Activated naive CD4-positive, alpha-beta T cell treated with anti-CD3 and anti-CD28 coated beads, Interleukin-2, amount 10 ng/mL, durations not matched to agents 7 days and 5 days (primary cell): ENCODE results near the gene MYOF.

Experiments
- CTCF ChIA-PET: fragments of 350-600 bp; sonication (Branson Sonifier 250); formaldehyde crosslinking; loops from one replicate; lab custom pipeline; 2021; ENCODE audit warnings: antibody characterized with exemption; lab: Charles Lee
- DNase-seq: peaks from one replicate; pipeline ENCODE4 v3.0.0-alpha.2; 2020
- H3K27ac Mint-ChIP-seq: one replicate; pipeline ENCODE4 v1.8.0; 2021; ENCODE audit warnings: mild to moderate bottlenecking, moderate library complexity, mixed read lengths
- H3K27me3 Mint-ChIP-seq: one replicate; pipeline ENCODE4 v1.8.0; 2021; ENCODE audit warnings: mild to moderate bottlenecking, mixed read lengths
- H3K36me3 Mint-ChIP-seq: one replicate; pipeline ENCODE4 v1.8.0; 2021; ENCODE audit warnings: mixed read lengths
- H3K4me1 Mint-ChIP-seq: one replicate; pipeline ENCODE4 v1.8.0; 2021; ENCODE audit warnings: mixed read lengths
- H3K4me3 Mint-ChIP-seq: one replicate; pipeline ENCODE4 v1.8.0; 2021; ENCODE audit warnings: mild to moderate bottlenecking, moderate library complexity, mixed read lengths
- H3K9me3 Mint-ChIP-seq: one replicate; pipeline ENCODE4 v1.8.0; 2021; ENCODE audit warnings: mixed read lengths

MYOF gene

GRCh38 chr10:93352638-93353383 lies 129.3 kb downstream of the MYOF start:
- CTCF ChIA-PET, result interaction anchor here (0.6 to 5.6 kb wide), 20 partner anchors 15 to 468 kb away, joined by 3 to 33 read pairs (median 4); partner anchors contain the start of gene MYOF
- DNase-seq, result no peak
- no peaks in the 10 kb centered on the region for H3K36me3 Mint-ChIP-seq

GRCh38 chr10:93346694-93347093 lies 135.4 kb downstream of the MYOF start:
- CTCF ChIA-PET, result interaction anchor here (1.6 kb wide), 1 partner anchor 267 kb away, joined by 6 read pairs; no protein-coding TSS in a partner anchor
- H3K4me1 Mint-ChIP-seq, result peaks cover 4% of the 10 kb centered on the region
- no peaks in the 10 kb centered on the region for H3K27me3 Mint-ChIP-seq
- DNase-seq, result no peak
- no peak overlapping the region for H3K27ac Mint-ChIP-seq
- no peaks in the 10 kb centered on the region for H3K36me3 Mint-ChIP-seq
- no peaks in the 10 kb centered on the region for H3K9me3 Mint-ChIP-seq
- no peak overlapping the region for H3K4me3 Mint-ChIP-seq

More at GRCh38 chr10:93352638-93353383, 129.3 kb downstream of the MYOF start:
- H3K27me3 Mint-ChIP-seq, result peaks cover 3% of the 10 kb centered on the region
- no peak overlapping the region for H3K4me3 Mint-ChIP-seq
- no peak overlapping the region for H3K27ac Mint-ChIP-seq
- H3K9me3 Mint-ChIP-seq, result no peaks in the 10 kb centered on the region
- peaks cover 2% of the 10 kb centered on the region for H3K4me1 Mint-ChIP-seq

GRCh38 chr10:93346108-93346507 lies 136.0 kb downstream of the MYOF start:
- H3K9me3 Mint-ChIP-seq, result no peaks in the 10 kb centered on the region
- H3K27me3 Mint-ChIP-seq, result no peaks in the 10 kb centered on the region
- H3K27ac Mint-ChIP-seq, result no peak overlapping the region
- DNase-seq, result no peak
- peaks cover 4% of the 10 kb centered on the region for H3K4me1 Mint-ChIP-seq
- H3K36me3 Mint-ChIP-seq, result no peaks in the 10 kb centered on the region
- CTCF ChIA-PET, result interaction anchor here (1.6 kb wide), 1 partner anchor 267 kb away, joined by 6 read pairs; no protein-coding TSS in a partner anchor
- no peak overlapping the region for H3K4me3 Mint-ChIP-seq

GRCh38 chr10:93344691-93345090 lies 137.4 kb downstream of the MYOF start:
- Mint-ChIP-seq H3K4me3 (no peak overlapping the region), H3K27me3 (no peaks in the 10 kb centered on the region), H3K4me1 (peaks cover 4% of the 10 kb centered on the region), H3K9me3 (no peaks in the 10 kb centered on the region), H3K36me3 (no peaks in the 10 kb centered on the region), H3K27ac (no peak overlapping the region)
- no peak for DNase-seq
- CTCF ChIA-PET, result interaction anchor here (0.6 to 1.3 kb wide), 2 partner anchors 12 to 167 kb away, joined by 3 read pairs; no protein-coding TSS in a partner anchor

GRCh38 chr10:93342921-93343320 lies 139.2 kb downstream of the MYOF start:
- Mint-ChIP-seq H3K27me3 (no peaks in the 10 kb centered on the region), H3K36me3 (no peaks in the 10 kb centered on the region), H3K4me3 (no peak overlapping the region), H3K27ac (no peak overlapping the region), H3K4me1 (peaks cover 4% of the 10 kb centered on the region), H3K9me3 (no peaks in the 10 kb centered on the region)
- no peak for DNase-seq
- CTCF ChIA-PET, result no interaction called here

GRCh38 chr10:93342366-93342765 lies 139.8 kb downstream of the MYOF start:
- H3K4me1 Mint-ChIP-seq, result peaks cover 4% of the 10 kb centered on the region
- H3K27me3 Mint-ChIP-seq, result no peaks in the 10 kb centered on the region
- DNase-seq, result no peak
- H3K4me3 Mint-ChIP-seq, result no peak overlapping the region
- H3K36me3 Mint-ChIP-seq, result no peaks in the 10 kb centered on the region
- H3K27ac Mint-ChIP-seq, result no peak overlapping the region
- CTCF ChIA-PET, result no interaction called here
- no peaks in the 10 kb centered on the region for H3K9me3 Mint-ChIP-seq

- no peaks in the 10 kb centered on the region for H3K9me3 Mint-ChIP-seq
- H3K27ac Mint-ChIP-seq, result no peak overlapping the region
- H3K36me3 Mint-ChIP-seq, result no peaks in the 10 kb centered on the region
- CTCF ChIA-PET, result interaction anchor here (1.0 to 1.8 kb wide), 2 partner anchors 11 to 15 kb away, joined by 3 to 6 read pairs; no protein-coding TSS in a partner anchor
- no peaks in the 10 kb centered on the region for H3K27me3 Mint-ChIP-seq
- DNase-seq, result no peak
- no peak overlapping the region for H3K4me3 Mint-ChIP-seq
- H3K4me1 Mint-ChIP-seq, result no peaks in the 10 kb centered on the region
These were observed 144.8 kb downstream of the MYOF start for GRCh38 chr10:93337309-93337721.

GRCh38 chr10:93336678-93337077 lies 145.5 kb downstream of the MYOF start:
- CTCF ChIA-PET, result interaction anchor here (1.0 kb wide), 1 partner anchor 10 kb away, joined by 3 read pairs; no protein-coding TSS in a partner anchor
- DNase-seq, result no peak
- Mint-ChIP-seq H3K9me3 (no peaks in the 10 kb centered on the region), H3K27ac (no peak overlapping the region), H3K4me3 (no peak overlapping the region), H3K36me3 (no peaks in the 10 kb centered on the region), H3K4me1 (no peaks in the 10 kb centered on the region), H3K27me3 (no peaks in the 10 kb centered on the region)

GRCh38 chr10:93336110-93336509 lies 146.0 kb downstream of the MYOF start:
- H3K4me1 Mint-ChIP-seq, result no peaks in the 10 kb centered on the region

GRCh38 chr10:93334901-93335327 lies 147.2 kb downstream of the MYOF start:
- CTCF ChIA-PET, result no interaction called here
- no peaks in the 10 kb centered on the region for H3K9me3 Mint-ChIP-seq
- H3K4me3 Mint-ChIP-seq, result no peak overlapping the region
- H3K27me3 Mint-ChIP-seq, result no peaks in the 10 kb centered on the region
- H3K27ac Mint-ChIP-seq, result no peak overlapping the region
- H3K36me3 Mint-ChIP-seq, result no peaks in the 10 kb centered on the region
- DNase-seq, result no peak
- no peaks in the 10 kb centered on the region for H3K4me1 Mint-ChIP-seq

More at GRCh38 chr10:93336110-93336509, 146.0 kb downstream of the MYOF start:
- DNase-seq, result no peak
- Mint-ChIP-seq H3K36me3 (no peaks in the 10 kb centered on the region), H3K27me3 (no peaks in the 10 kb centered on the region), H3K27ac (no peak overlapping the region), H3K9me3 (no peaks in the 10 kb centered on the region), H3K4me3 (no peak overlapping the region)
- CTCF ChIA-PET, result no interaction called here

GRCh38 chr10:93334181-93334580 lies 148.0 kb downstream of the MYOF start:
- H3K9me3 Mint-ChIP-seq, result no peaks in the 10 kb centered on the region
- no peak for DNase-seq
- CTCF ChIA-PET, result interaction anchor here (1.4 kb wide), 1 partner anchor 177 kb away, joined by 3 read pairs; no protein-coding TSS in a partner anchor
- H3K4me3 Mint-ChIP-seq, result no peak overlapping the region
- H3K27me3 Mint-ChIP-seq, result no peaks in the 10 kb centered on the region
- H3K4me1 Mint-ChIP-seq, result no peaks in the 10 kb centered on the region
- no peaks in the 10 kb centered on the region for H3K36me3 Mint-ChIP-seq
- H3K27ac Mint-ChIP-seq, result no peak overlapping the region

- Mint-ChIP-seq H3K9me3 (no peaks in the 10 kb centered on the region), H3K27me3 (no peaks in the 10 kb centered on the region), H3K4me3 (no peak overlapping the region), H3K36me3 (no peaks in the 10 kb centered on the region), H3K27ac (no peak overlapping the region), H3K4me1 (no peaks in the 10 kb centered on the region)
- no peak for DNase-seq
- CTCF ChIA-PET, result interaction anchor here (1.4 kb wide), 1 partner anchor 178 kb away, joined by 3 read pairs; no protein-coding TSS in a partner anchor
These were observed 148.7 kb downstream of the MYOF start for GRCh38 chr10:93333278-93333978.

- DNase-seq, result no peak
- H3K36me3 Mint-ChIP-seq, result no peaks in the 10 kb centered on the region
- H3K4me3 Mint-ChIP-seq, result no peak overlapping the region
- no peaks in the 10 kb centered on the region for H3K9me3 Mint-ChIP-seq
- CTCF ChIA-PET, result no interaction called here
- H3K27me3 Mint-ChIP-seq, result no peaks in the 10 kb centered on the region
- no peak overlapping the region for H3K27ac Mint-ChIP-seq
- H3K4me1 Mint-ChIP-seq, result no peaks in the 10 kb centered on the region
These were observed 151.3 kb downstream of the MYOF start for GRCh38 chr10:93330824-93331223.

GRCh38 chr10:93319896-93320295 lies 162.2 kb downstream of the MYOF start:
- no peak overlapping the region for H3K4me3 Mint-ChIP-seq
- no peak overlapping the region for H3K27ac Mint-ChIP-seq
- H3K9me3 Mint-ChIP-seq, result no peaks in the 10 kb centered on the region
- CTCF ChIA-PET, result interaction anchor here (0.8 kb wide), 1 partner anchor 33 kb away, joined by 3 read pairs; no protein-coding TSS in a partner anchor
- H3K36me3 Mint-ChIP-seq, result no peaks in the 10 kb centered on the region
- H3K4me1 Mint-ChIP-seq, result peaks cover 7% of the 10 kb centered on the region
- H3K27me3 Mint-ChIP-seq, result no peaks in the 10 kb centered on the region
- no peak for DNase-seq
